SK-N-SH (cell line): ENCODE data around the gene MTNR1A. TPM values are rescaled to one million over a fixed set of nuclear protein-coding genes. Genes with fewer than 3 reads are reported as not detected.

ENCODE experiments used
- CTCF ChIA-PET: fragments of 300-600, 350-600 bp; formaldehyde crosslinking; extraction: SDS; loops from one replicate; lab custom pipeline; 2021; lab: Yijun Ruan, JAX
- POLR2A ChIA-PET: fragments of 350-600 bp; sonication (Branson Sonifier 250); formaldehyde crosslinking; extraction: SDS; loops from one replicate; lab custom pipeline; 2020; ENCODE audit warnings: antibody characterized with exemption, inconsistent platforms; lab: Yijun Ruan, JAX
- DNase-seq: peaks from one replicate; pipeline ENCODE4 v3.0.0; 2012
- H2AFZ ChIP-seq: fragments of 200-600 bp; sonication (generic); 2 replicates; pipeline ENCODE4 v1.8.1; 2016; ENCODE audit warnings: antibody characterized with exemption, mild to moderate bottlenecking, low read depth
- H3F3A ChIP-seq: fragments of 200-600 bp; sonication (generic); replicated peaks from 2 replicates; pipeline ENCODE3; 2016; ENCODE audit warnings: antibody characterized with exemption, mild to moderate bottlenecking; ENCODE audit not compliant: insufficient read depth
- H3K27ac ChIP-seq, 2 experiments: fragments of 200-500 bp in 1 of 2; fragments of 200-600 bp in 1 of 2; sonication (Bioruptor generic) in 1 of 2; sonication (generic), shearing (Covaris generic) in 1 of 2; 2 replicates each; pipeline versions ENCODE4 v1.5.1 to v1.6.1; 2014 to 2016; ENCODE audit warnings: low read depth in 2 of 2, inconsistent platforms in 1 of 2, low read length in 1 of 2, mild to moderate bottlenecking in 1 of 2, mixed read lengths in 1 of 2
- H3K27me3 ChIP-seq: fragments of 200-600 bp; sonication (generic), shearing (Covaris generic); 2 replicates; pipeline ENCODE4 v1.6.1; 2016; ENCODE audit warnings: mixed run types; ENCODE audit not compliant: insufficient read depth
- H3K36me3 ChIP-seq, 2 experiments: fragments of 200-500 bp in 1 of 2; fragments of 200-600 bp in 1 of 2; sonication (Bioruptor generic) in 1 of 2; sonication (generic) in 1 of 2; replicated peaks in 1 of 2; 2 replicates each; pipeline versions ENCODE3 to v1.5.1; 2014 to 2016; ENCODE audit warnings: low read length in 1 of 2, mild to moderate bottlenecking in 1 of 2; ENCODE audit not compliant: insufficient read depth in 2 of 2, control insufficient read depth in 1 of 2
- H3K4me1 ChIP-seq, 2 experiments: fragments of 200-500 bp in 1 of 2; fragments of 200-600 bp in 1 of 2; sonication (Bioruptor generic) in 1 of 2; sonication (generic), shearing (Covaris generic) in 1 of 2; 2 replicates each; pipeline versions ENCODE4 v1.5.1 to v1.6.1; 2014 to 2016; ENCODE audit warnings: low read depth in 1 of 2, low read length in 1 of 2, mixed run types in 1 of 2; ENCODE audit not compliant: insufficient read depth in 2 of 2, control insufficient read depth in 1 of 2
- H3K4me2 ChIP-seq: fragments of 200-600 bp; sonication (generic), shearing (Covaris generic); 2 replicates; pipeline ENCODE4 v1.6.1; 2017; ENCODE audit warnings: mixed run types
- H3K4me3 ChIP-seq, 2 experiments: fragments of 200-500 bp in 1 of 2; fragments of 200-600 bp in 1 of 2; sonication (Bioruptor generic) in 1 of 2; sonication (generic), shearing (Covaris generic) in 1 of 2; 2 replicates each; pipeline versions ENCODE4 v1.5.1 to v1.8.1; 2014 to 2016; ENCODE audit warnings: low read depth in 2 of 2, inconsistent platforms in 1 of 2, low read length in 1 of 2, mild to moderate bottlenecking in 1 of 2, mixed read lengths in 1 of 2, moderate library complexity in 1 of 2
- H3K79me2 ChIP-seq: fragments of 200-600 bp; sonication (generic); 2 replicates; pipeline ENCODE4 v1.8.1; 2017; ENCODE audit warnings: mild to moderate bottlenecking; ENCODE audit not compliant: insufficient read depth
- H3K9ac ChIP-seq: fragments of 200-600 bp; sonication (generic); 2 replicates; pipeline ENCODE4 v1.6.1; 2017; ENCODE audit warnings: mixed run types
- H3K9me2 ChIP-seq: fragments of 200-600 bp; sonication (generic); 2 replicates; pipeline ENCODE4 v1.6.1; 2017; ENCODE audit warnings: mixed run types
- H3K9me3 ChIP-seq: fragments of 200-600 bp; sonication (generic); 2 replicates; pipeline ENCODE4 v1.6.1; 2017; ENCODE audit warnings: mixed run types, mild to moderate bottlenecking, moderate library complexity
- H4K20me1 ChIP-seq: fragments of 200-600 bp; sonication (generic); 2 replicates; pipeline ENCODE4 v1.6.1; 2017; ENCODE audit warnings: mild to moderate bottlenecking, mixed run types; ENCODE audit not compliant: insufficient read depth
- ELF1 ChIP-seq: IDR thresholded peaks from 2 replicates; pipeline ENCODE4 v1.4.0; 2012
- EP300 ChIP-seq, 2 experiments: IDR thresholded peaks; 2 replicates each; pipeline versions ENCODE4 v1.4.0 to v1.6.1; 2012; ENCODE audit warnings: borderline replicate concordance in 1 of 2, low read depth in 1 of 2, low read length in 1 of 2
- EZH2phosphoT487 ChIP-seq: fragments of 200-600 bp; sonication (generic); IDR thresholded peaks from 2 replicates; pipeline ENCODE4 v1.6.1; 2017; ENCODE audit warnings: low read depth, mixed run types, mild to moderate bottlenecking, antibody characterized with exemption, moderate library complexity, borderline replicate concordance
- IRF3 ChIP-seq: fragments of 150-350 bp; IDR thresholded peaks from 2 replicates; pipeline ENCODE4 v1.6.1; 2016; ENCODE audit warnings: mild to moderate bottlenecking, low read depth, low read length
- NRF1 ChIP-seq: IDR thresholded peaks from 2 replicates; pipeline ENCODE4 v1.6.1; 2012; ENCODE audit warnings: low read depth, mild to moderate bottlenecking, low read length
- RAD21 ChIP-seq: IDR thresholded peaks from 2 replicates; pipeline ENCODE4 v1.6.1; 2012; ENCODE audit warnings: mild to moderate bottlenecking, low read length
- RCOR1 ChIP-seq: fragments of 150-350 bp; IDR thresholded peaks from 2 replicates; pipeline ENCODE4 v1.6.1; 2017; ENCODE audit warnings: antibody characterized with exemption, low read length
- RXRA ChIP-seq: IDR thresholded peaks from 2 replicates; pipeline ENCODE4 v1.4.0; 2012; ENCODE audit warnings: low read depth, mild to moderate bottlenecking, borderline replicate concordance
- SIN3A ChIP-seq: IDR thresholded peaks from 2 replicates; pipeline ENCODE4 v1.6.1; 2012; ENCODE audit warnings: low read depth, mild to moderate bottlenecking, low read length, moderate library complexity, borderline replicate concordance
- SMC3 ChIP-seq: IDR thresholded peaks from 2 replicates; pipeline ENCODE4 v1.6.1; 2012; ENCODE audit warnings: low read depth, low read length, improper control_type of control experiment
- TAF1 ChIP-seq: IDR thresholded peaks from 2 replicates; pipeline ENCODE4 v1.6.1; 2012; ENCODE audit warnings: low read depth, mild to moderate bottlenecking, low read length, moderate library complexity, borderline replicate concordance
- TCF12 ChIP-seq: IDR thresholded peaks from 2 replicates; pipeline ENCODE4 v1.4.0; 2012
- TEAD4 ChIP-seq: IDR thresholded peaks from 2 replicates; pipeline ENCODE4 v1.4.0; 2012; ENCODE audit warnings: mild to moderate bottlenecking, borderline replicate concordance; ENCODE audit not compliant: insufficient read depth
- USF2 ChIP-seq: fragments of 150-350 bp; IDR thresholded peaks from 2 replicates; pipeline ENCODE4 v1.6.1; 2017; ENCODE audit warnings: antibody characterized with exemption, low read length, low read depth, borderline replicate concordance
- WGBS: methylation state at CpG from one replicate; pipeline ENCODE4 v1.1.6; 2017; ENCODE audit warnings: low lambda C conversion rate; 5-methylcytosine and 5-hydroxymethylcytosine counted together
- polyA plus RNA-seq, 3 experiments: library from polyadenylated mRNA; depleted of rRNA; stranded (reverse); fragments of >200 nt; gene quantifications; 2 replicates each; pipeline ENCODE4 v1.2.3, GENCODE V29; 2012

Gene MTNR1A
- not detected in 2 replicates for polyA plus RNA-seq (2012; rRNA removed)
- polyA plus RNA-seq (2012; cell fraction: cytosol; rRNA removed): 0.03 TPM in 1 of 2 replicates, not detected in the other
- not detected in 2 replicates for polyA plus RNA-seq (2012; cell fraction: nucleus; rRNA removed)

GRCh38 chr4:186554914-186555827, at the start of gene MTNR1A:
TSS of gene MTNR1A (minus strand) at chr4:186555567. CDS start at chr4:186555365, 202 bp downstream.
- Histone ChIP-seq H3K4me2 (peak within 1 kb of the TSS; percentile 59), H4K20me1 (no peaks in the 10 kb centered on the region), H3K9me3 (no peaks in the 10 kb centered on the region), H3K27me3 (peaks cover 21% of the 10 kb centered on the region; the same call in 1 of the 2 replicates), H3K4me3 (peak within 1 kb of the TSS; percentile 30 to 49), H3K27ac (no peak within 1 kb of the TSS), H3K9me2 (no peaks in the 10 kb centered on the region), H3K36me3 (no peaks in the 10 kb centered on the region), H3K9ac (no peak within 1 kb of the TSS), H3K79me2 (no peaks in the 10 kb centered on the region), H3K4me1 (peaks cover 0 to 2% of the 10 kb centered on the region in 2 experiments; a peak in 1 of 4 replicates), H2AFZ (peak within 1 kb of the TSS; percentile 59; the same call in 1 of the 2 replicates), H3F3A (no peaks in the 10 kb centered on the region)
- CTCF ChIA-PET: interaction anchor here (1.4 to 1.5 kb wide), 2 partner anchors 11 to 259 kb away, joined by 4 to 5 read pairs; no protein-coding TSS in a partner anchor
- WGBS: 3% methylated on average over 9 of the region's 91 CpGs
- POLR2A ChIA-PET: no interaction called here
- DNase-seq: peak; percentile 48
- no peak for TF ChIP-seq SMC3
- TF ChIP-seq IRF3: no peak
- TF ChIP-seq NRF1: no peak
- no peak for TF ChIP-seq TEAD4

GRCh38 chr4:186604124-186604807, 48.9 kb upstream of the MTNR1A start:
- Histone ChIP-seq H3K36me3 (peaks cover 17 to 18% of the 10 kb centered on the region in 2 experiments), H3K4me1 (no peaks in the 10 kb centered on the region; a peak in 1 of 4 replicates), H3K27ac (no peak overlapping the region), H3K79me2 (0 out of 2 replicates have a peak, but pooled peaks cover 4% of the 10 kb centered on the region), H3K9ac (no peak overlapping the region), H3K4me2 (no peak overlapping the region), H3K9me2 (no peaks in the 10 kb centered on the region), H2AFZ (no peak overlapping the region), H3K4me3 (no peak overlapping the region), H3K27me3 (no peaks in the 10 kb centered on the region; the same call in 1 of the 2 replicates), H4K20me1 (no peaks in the 10 kb centered on the region), H3F3A (no peaks in the 10 kb centered on the region), H3K9me3 (no peaks in the 10 kb centered on the region)
- 50% methylated on average over 7 of the region's 7 CpGs for WGBS
- ChIA-PET POLR2A (no interaction called here), CTCF (interaction anchor here (1.3 kb wide), 1 partner anchor 17 kb away, joined by 3 read pairs; no protein-coding TSS in a partner anchor)
- TF ChIP-seq ELF1 (no peak), TAF1 (no peak), EP300 (IDR thresholded peaks at IDR 0.05; ENCODE audit: borderline replicate concordance in 1 of 2, low read depth in 1 of 2, low read length in 1 of 2) (no peak), USF2 (no peak), RXRA (no peak), SIN3A (no peak), IRF3 (no peak), RAD21 (no peak), EZH2phosphoT487 (no peak), RCOR1 (no peak), TCF12 (no peak)
- no peak for DNase-seq
